ENCODE data around the gene PPM1F.

PPM1F gene

DNA sequence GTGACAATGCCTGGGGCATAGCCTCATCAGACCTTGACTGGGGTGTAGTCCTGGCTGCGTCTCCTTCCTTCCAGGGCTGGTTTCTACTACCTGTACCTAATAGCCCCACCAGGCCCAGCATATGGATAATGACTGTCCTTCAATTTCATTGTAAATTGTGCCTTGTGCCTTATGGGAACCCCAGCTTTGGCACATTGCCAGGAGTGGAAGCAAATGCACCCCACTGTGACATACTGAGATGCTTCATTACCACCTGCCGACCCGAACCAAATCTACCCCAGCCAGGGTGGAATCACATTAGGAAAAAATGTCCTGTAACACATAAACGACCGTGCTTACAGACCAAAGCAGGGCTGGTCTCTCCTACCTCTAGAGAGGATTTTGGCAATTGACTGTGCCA, 22.6 kb upstream of the PPM1F start:
- TF ChIP-seq CTCF (IDR thresholded peaks at IDR 0.05; ENCODE audit: low read depth, low read length) = no peak
- Histone ChIP-seq H3K27me3 (ENCODE audit: insufficient read depth, low read depth, severe bottlenecking) (no peaks in the 10 kb centered on the region), H3K9me3 (ENCODE audit: severe bottlenecking) (no peaks in the 10 kb centered on the region), H3K27ac (no peak overlapping the region), H3K4me3 (ENCODE audit: low read depth, low read length) (no peak overlapping the region), H3K36me3 (peaks cover 47% of the 10 kb centered on the region)
- DNase-seq = no peak

GRCh38 chr22:21974058-21974649, 21.5 kb upstream of the PPM1F start:
- no peak for DNase-seq
- Histone ChIP-seq H3K4me3 (ENCODE audit: low read depth, low read length) (no peak overlapping the region), H3K9me3 (ENCODE audit: severe bottlenecking) (no peaks in the 10 kb centered on the region), H3K27me3 (ENCODE audit: insufficient read depth, low read depth, severe bottlenecking) (no peaks in the 10 kb centered on the region), H3K36me3 (peaks cover 53% of the 10 kb centered on the region), H3K27ac (no peak overlapping the region)
- TF ChIP-seq CTCF (IDR thresholded peaks at IDR 0.05; ENCODE audit: low read depth, low read length) = no peak

DNA sequence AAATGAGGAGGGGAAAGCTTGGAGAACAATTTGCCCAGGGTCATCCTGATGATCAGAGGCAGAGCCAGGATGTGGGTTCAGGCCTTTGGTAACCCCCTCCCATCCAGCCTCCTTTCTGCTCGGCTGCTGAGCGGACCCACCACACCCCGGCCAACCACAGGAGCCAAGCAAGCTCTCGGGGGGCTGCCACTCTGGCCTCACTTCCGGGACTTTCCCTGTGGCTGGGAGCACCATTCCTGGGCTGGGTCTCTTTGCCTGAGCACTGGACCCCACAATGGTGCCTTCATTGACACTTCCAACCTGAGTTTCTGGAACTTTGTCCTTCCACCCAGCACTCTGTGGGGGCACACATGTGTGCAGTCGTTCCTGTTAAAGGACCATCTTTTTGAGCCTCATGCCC, 20.2 kb upstream of the PPM1F start:
- Histone ChIP-seq H3K27ac (no peak overlapping the region), H3K36me3 (peaks cover 60% of the 10 kb centered on the region), H3K9me3 (ENCODE audit: severe bottlenecking) (no peaks in the 10 kb centered on the region), H3K27me3 (ENCODE audit: insufficient read depth, low read depth, severe bottlenecking) (no peaks in the 10 kb centered on the region), H3K4me3 (ENCODE audit: low read depth, low read length) (no peak overlapping the region)
- TF ChIP-seq CTCF (IDR thresholded peaks at IDR 0.05; ENCODE audit: low read depth, low read length) = no peak
- DNase-seq = no peak

DNA sequence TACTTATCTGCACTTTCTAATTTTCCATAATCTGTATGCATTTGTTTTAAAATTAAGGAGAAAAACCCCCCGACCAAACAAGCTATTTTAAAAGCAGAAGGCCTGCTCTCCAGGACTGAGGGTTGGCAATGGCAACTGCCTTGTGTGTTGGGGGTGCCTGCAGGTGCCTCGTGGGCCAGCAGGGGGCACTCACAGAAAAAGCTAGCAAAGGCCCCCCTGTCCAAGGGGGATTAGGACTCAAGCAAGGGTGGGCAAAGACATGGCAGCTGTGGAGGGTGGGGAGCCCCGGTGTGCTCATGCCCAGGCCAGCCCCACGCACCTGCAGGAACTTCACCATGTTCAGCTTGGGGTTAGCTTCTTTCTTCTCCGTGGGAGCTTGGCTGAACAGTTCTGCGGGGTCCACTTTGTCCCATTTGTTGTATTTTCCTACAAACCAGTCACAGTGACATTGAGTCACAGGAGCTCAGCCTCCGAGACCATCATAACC, 19.7 kb upstream of the PPM1F start:
- Histone ChIP-seq H3K4me3 (ENCODE audit: low read depth, low read length) (no peak overlapping the region), H3K27me3 (ENCODE audit: insufficient read depth, low read depth, severe bottlenecking) (no peaks in the 10 kb centered on the region), H3K9me3 (ENCODE audit: severe bottlenecking) (no peaks in the 10 kb centered on the region), H3K27ac (no peak overlapping the region), H3K36me3 (peaks cover 65% of the 10 kb centered on the region)
- peak; percentile 51 for DNase-seq
- TF ChIP-seq CTCF (IDR thresholded peaks at IDR 0.05; ENCODE audit: low read depth, low read length) = peak; percentile 86

- no peaks in the 10 kb centered on the region for H3K9me3 ChIP-seq (ENCODE audit: severe bottlenecking)
- H3K36me3 ChIP-seq = peaks cover 70% of the 10 kb centered on the region
- H3K27ac ChIP-seq = no peak overlapping the region
- H3K27me3 ChIP-seq (ENCODE audit: insufficient read depth, low read depth, severe bottlenecking) = no peaks in the 10 kb centered on the region
- DNase-seq = no peak
- TF ChIP-seq CTCF (IDR thresholded peaks at IDR 0.05; ENCODE audit: low read depth, low read length) = no peak
- no peak overlapping the region for H3K4me3 ChIP-seq (ENCODE audit: low read depth, low read length)
These were observed 19.2 kb upstream of the PPM1F start for GRCh38 chr22:21971858-21972275.

All from WERI-Rb-1 (cell line).